H4 (cell line): ENCODE results near the gene OLA1. TPM values are rescaled to one million over a fixed set of nuclear protein-coding genes. Genes with fewer than 3 reads are reported as not detected.

ENCODE experiments used
- DNase-seq: peaks from one replicate; pipeline ENCODE4 v3.0.0-alpha.2; 2015; ENCODE audit warnings: low spot score
- total RNA-seq: library from RNA; depleted of rRNA; stranded (reverse); fragments of >200 nt; shearing (Covaris generic); gene quantifications from 2 replicates; pipeline ENCODE4 v1.2.3, GENCODE V29; 2014

OLA1 gene
- total RNA-seq, 1 experiment from 2014 or later, result 97.4 TPM

GRCh38 chr2:174066871-174067270, 181.5 kb downstream of the OLA1 start:
- no peak for DNase-seq

- no peak for DNase-seq
Observed at GRCh38 chr2:174063492-174064092, 184.7 kb downstream of the OLA1 start.

- no peak for DNase-seq
Observed at GRCh38 chr2:174062934-174063333, 185.4 kb downstream of the OLA1 start.

GRCh38 chr2:174059884-174060244, 188.5 kb downstream of the OLA1 start:
- DNase-seq, result no peak

GRCh38 chr2:174059178-174059883, 189.0 kb downstream of the OLA1 start:
- no peak for DNase-seq

GRCh38 chr2:174058456-174058855, 189.9 kb downstream of the OLA1 start:
- no peak for DNase-seq

- DNase-seq, result no peak
Observed at GRCh38 chr2:174058026-174058425, 190.3 kb downstream of the OLA1 start.

- no peak for DNase-seq
Observed at GRCh38 chr2:174054926-174055325, 193.4 kb downstream of the OLA1 start.

GRCh38 chr2:174053355-174054151, 194.8 kb downstream of the OLA1 start:
- DNase-seq, result no peak

GRCh38 chr2:174052584-174052976, 195.8 kb downstream of the OLA1 start:
- DNase-seq, result no peak

GRCh38 chr2:174051741-174052583, 196.4 kb downstream of the OLA1 start:
- peak; percentile 59 for DNase-seq

GRCh38 chr2:174051068-174051467, 197.3 kb downstream of the OLA1 start:
- no peak for DNase-seq

GRCh38 chr2:174049895-174050294, 198.4 kb downstream of the OLA1 start:
- no peak for DNase-seq

GRCh38 chr2:174048243-174048642, 200.1 kb downstream of the OLA1 start:
- no peak for DNase-seq

GRCh38 chr2:174047746-174048145, 200.6 kb downstream of the OLA1 start:
- no peak for DNase-seq

- DNase-seq, result no peak
Observed at GRCh38 chr2:174046172-174046571, 202.2 kb downstream of the OLA1 start.

- DNase-seq, result no peak
Observed at GRCh38 chr2:174044556-174044955, 203.8 kb downstream of the OLA1 start.

- no peak for DNase-seq
Observed at GRCh38 chr2:174040417-174040701, 208.0 kb downstream of the OLA1 start.

- DNase-seq, result peak; percentile 96
Observed at GRCh38 chr2:174039551-174040416, 208.5 kb downstream of the OLA1 start.

GRCh38 chr2:174038462-174038861, 209.9 kb downstream of the OLA1 start:
- no peak for DNase-seq

- no peak for DNase-seq
Observed at GRCh38 chr2:174036825-174037224, 211.5 kb downstream of the OLA1 start.
